Tibial nerve (tissue), 4 donors: Measurements from ENCODE around the gene ANAPC16.

ENCODE experiments used
- EP300 ChIP-seq, 2 donors: sonication (generic); formaldehyde crosslinking; IDR thresholded peaks; one replicate each; pipeline ENCODE4 v1.6.1; 2017; ENCODE audit warnings: antibody characterized with exemption in 2 of 2, mild to moderate bottlenecking in 1 of 2
- POLR2A ChIP-seq, 2 donors: fragments of 450-650 bp; IDR thresholded peaks; one replicate each; pipeline ENCODE4 v1.6.1; 2017; ENCODE audit warnings: antibody characterized with exemption in 2 of 2, mild to moderate bottlenecking in 2 of 2, moderate library complexity in 2 of 2
- TF ChIP-seq, protein P1 (sequence below), 5 experiments: fragments of 200-600 bp in 3 of 5; fragments of 450-650 bp in 2 of 5; sonication (generic) in 3 of 5; IDR thresholded peaks; one replicate each; pipeline ENCODE4 v1.5.1; 2016 to 2019; ENCODE audit warnings: antibody characterized with exemption in 5 of 5, mild to moderate bottlenecking in 3 of 5, moderate library complexity in 2 of 5

DNA sequence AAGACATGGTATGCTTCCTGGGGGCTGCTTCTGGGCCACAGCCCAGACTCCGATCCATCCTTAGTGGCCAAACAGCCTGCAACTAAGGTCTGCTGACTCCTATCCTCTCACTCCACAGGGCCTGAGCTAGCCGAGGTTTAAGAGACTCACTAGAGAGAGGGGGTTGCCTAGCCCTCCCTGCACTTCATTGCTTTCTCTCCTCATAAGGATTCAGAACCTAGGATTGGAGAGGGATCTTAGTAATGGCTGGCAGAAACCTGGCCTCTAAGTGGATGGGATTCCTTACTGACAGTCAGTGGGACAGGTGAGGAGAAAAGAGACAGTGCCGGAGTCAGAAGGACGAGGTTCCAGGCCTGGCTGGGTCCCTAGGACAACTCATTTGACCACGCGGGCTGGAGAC, 49.7 kb downstream of the ANAPC16 start:
- TF ChIP-seq, protein P1, sequence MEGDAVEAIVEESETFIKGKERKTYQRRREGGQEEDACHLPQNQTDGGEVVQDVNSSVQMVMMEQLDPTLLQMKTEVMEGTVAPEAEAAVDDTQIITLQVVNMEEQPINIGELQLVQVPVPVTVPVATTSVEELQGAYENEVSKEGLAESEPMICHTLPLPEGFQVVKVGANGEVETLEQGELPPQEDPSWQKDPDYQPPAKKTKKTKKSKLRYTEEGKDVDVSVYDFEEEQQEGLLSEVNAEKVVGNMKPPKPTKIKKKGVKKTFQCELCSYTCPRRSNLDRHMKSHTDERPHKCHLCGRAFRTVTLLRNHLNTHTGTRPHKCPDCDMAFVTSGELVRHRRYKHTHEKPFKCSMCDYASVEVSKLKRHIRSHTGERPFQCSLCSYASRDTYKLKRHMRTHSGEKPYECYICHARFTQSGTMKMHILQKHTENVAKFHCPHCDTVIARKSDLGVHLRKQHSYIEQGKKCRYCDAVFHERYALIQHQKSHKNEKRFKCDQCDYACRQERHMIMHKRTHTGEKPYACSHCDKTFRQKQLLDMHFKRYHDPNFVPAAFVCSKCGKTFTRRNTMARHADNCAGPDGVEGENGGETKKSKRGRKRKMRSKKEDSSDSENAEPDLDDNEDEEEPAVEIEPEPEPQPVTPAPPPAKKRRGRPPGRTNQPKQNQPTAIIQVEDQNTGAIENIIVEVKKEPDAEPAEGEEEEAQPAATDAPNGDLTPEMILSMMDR (IDR thresholded peaks at IDR 0.05): no peak
- TF ChIP-seq POLR2A (IDR thresholded peaks at IDR 0.05) (no peak), EP300 (IDR thresholded peaks at IDR 0.05) (no peak)
